Measurements from ENCODE around the gene UCHL1.

DNA sequence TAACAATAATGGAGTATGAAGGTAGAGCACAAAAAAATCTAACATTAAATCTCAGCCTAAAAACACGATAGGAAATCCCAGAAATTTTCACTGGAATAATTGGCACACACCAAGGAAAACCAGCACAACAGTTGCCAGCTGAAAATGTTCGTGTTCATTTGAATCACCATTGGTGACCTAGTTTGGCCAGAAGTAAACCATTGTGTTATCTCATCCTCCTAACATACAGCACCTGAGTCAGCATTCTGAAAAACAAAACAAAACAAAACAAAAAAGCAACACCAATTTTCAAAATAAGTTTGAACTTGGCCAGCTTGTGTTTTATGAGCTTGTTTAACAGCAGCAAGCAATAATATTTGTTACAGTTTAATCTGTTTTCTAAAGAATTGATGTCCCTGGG, 41.1 kb downstream of the UCHL1 start:
- TF ChIP-seq, protein P1, sequence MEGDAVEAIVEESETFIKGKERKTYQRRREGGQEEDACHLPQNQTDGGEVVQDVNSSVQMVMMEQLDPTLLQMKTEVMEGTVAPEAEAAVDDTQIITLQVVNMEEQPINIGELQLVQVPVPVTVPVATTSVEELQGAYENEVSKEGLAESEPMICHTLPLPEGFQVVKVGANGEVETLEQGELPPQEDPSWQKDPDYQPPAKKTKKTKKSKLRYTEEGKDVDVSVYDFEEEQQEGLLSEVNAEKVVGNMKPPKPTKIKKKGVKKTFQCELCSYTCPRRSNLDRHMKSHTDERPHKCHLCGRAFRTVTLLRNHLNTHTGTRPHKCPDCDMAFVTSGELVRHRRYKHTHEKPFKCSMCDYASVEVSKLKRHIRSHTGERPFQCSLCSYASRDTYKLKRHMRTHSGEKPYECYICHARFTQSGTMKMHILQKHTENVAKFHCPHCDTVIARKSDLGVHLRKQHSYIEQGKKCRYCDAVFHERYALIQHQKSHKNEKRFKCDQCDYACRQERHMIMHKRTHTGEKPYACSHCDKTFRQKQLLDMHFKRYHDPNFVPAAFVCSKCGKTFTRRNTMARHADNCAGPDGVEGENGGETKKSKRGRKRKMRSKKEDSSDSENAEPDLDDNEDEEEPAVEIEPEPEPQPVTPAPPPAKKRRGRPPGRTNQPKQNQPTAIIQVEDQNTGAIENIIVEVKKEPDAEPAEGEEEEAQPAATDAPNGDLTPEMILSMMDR (IDR thresholded peaks at IDR 0.05 in 2 of 3, conservative IDR thresholded peaks at IDR 0.05 in 1 of 3; ENCODE audit: control insufficient read depth in 2 of 3, extremely low read depth in 1 of 3, insufficient read depth in 1 of 3, low read depth in 3 of 3, low read length in 3 of 3): no peak
- no peak for TF ChIP-seq NFYA (IDR thresholded peaks at IDR 0.05; ENCODE audit: borderline replicate concordance, low read depth, low read length)

All from GM12878 (cell line).